K562 (cell line): ENCODE measurements around the gene POU1F1. TPM values are rescaled to one million over a fixed set of nuclear protein-coding genes. Genes with fewer than 3 reads are reported as not detected.

Experiments
- ATAC-seq: fragments of 200-7000 bp; cut with Tn5 transposase; 3 replicates; pipeline ENCODE4 v1.9.1; 2020; ENCODE audit warnings: moderate library complexity
- BruUV-seq: library from RNA; stranded (reverse); fragments of 400-500 nt; replicated peaks from 2 replicates; lab custom pipeline; 2021; lab: Mats Ljungman, UMichigan
- CTCF ChIA-PET: fragments of 300-600 bp; formaldehyde crosslinking; extraction: SDS; loops from one replicate; lab custom pipeline; 2021; ENCODE audit warnings: low intra/inter-chr PET ratio; lab: Yijun Ruan, JAX
- POLR2A ChIA-PET: fragments of 300-600, 350-650 bp; sonication (Branson Sonifier 250); formaldehyde crosslinking; extraction: SDS; loops from one replicate; lab custom pipeline; 2021; ENCODE audit warnings: antibody characterized with exemption, inconsistent platforms; lab: Yijun Ruan, JAX
- DNase-seq, 4 experiments: peaks; one replicate each; pipeline versions ENCODE4 v3.0.0 to v3.0.0-alpha.2; 2011 to 2018; ENCODE audit warnings: low spot score in 3 of 4, mixed read lengths in 3 of 4; ENCODE audit errors: extremely low read depth in 1 of 4
- FAIRE-seq: peaks from 2 replicates; lab custom pipeline; 2011; peaks lifted over from hg19 to GRCh38; lab: Jason Lieb, UNC
- H2AFZ ChIP-seq: 2 replicates; pipeline ENCODE4 v1.6.0; 2011; ENCODE audit warnings: low read depth, low read length, control low read depth, inconsistent platforms
- H3K27ac ChIP-seq: fragments of 200-600 bp; 3 replicates; pipeline ENCODE4 v1.8.0; 2011; ENCODE audit warnings: low read depth, mild to moderate bottlenecking, control low read depth, inconsistent platforms, low read length, moderate library complexity, mixed read lengths; ENCODE audit errors: extremely low read depth
- H3K27me3 ChIP-seq, 2 experiments: fragments of 300-600 bp in 1 of 2; 2 replicates in 1 of 2; 3 replicates in 1 of 2; pipeline versions ENCODE4 v1.6.0 to v1.8.0; 2011; ENCODE audit warnings: inconsistent platforms in 2 of 2, low read length in 2 of 2, mild to moderate bottlenecking in 1 of 2, mixed read lengths in 1 of 2, moderate library complexity in 1 of 2; ENCODE audit not compliant: control insufficient read depth in 2 of 2, insufficient read depth in 2 of 2
- H3K36me3 ChIP-seq: fragments of 300-600 bp; 3 replicates; pipeline ENCODE4 v1.8.0; 2011; ENCODE audit warnings: mild to moderate bottlenecking, low read length, inconsistent platforms; ENCODE audit not compliant: control insufficient read depth, insufficient read depth
- H3K4me1 ChIP-seq, 2 experiments: fragments of 200-600 bp in 1 of 2; replicated peaks in 1 of 2; 2 replicates in 1 of 2; 3 replicates in 1 of 2; pipeline versions ENCODE4 v1.5.1 to v1.8.0; 2011; ENCODE audit warnings: inconsistent platforms in 2 of 2, low read length in 2 of 2, mild to moderate bottlenecking in 1 of 2, mixed read lengths in 1 of 2, moderate library complexity in 1 of 2; ENCODE audit not compliant: control insufficient read depth in 2 of 2, insufficient read depth in 2 of 2
- H3K4me2 ChIP-seq: 2 replicates; pipeline ENCODE4 v1.6.1; 2011; ENCODE audit warnings: low read length, control low read depth, inconsistent platforms, mixed read lengths; ENCODE audit not compliant: insufficient read depth
- H3K4me3 ChIP-seq: fragments of 200-600 bp; sonication (generic), shearing (Covaris generic); 2 replicates; pipeline ENCODE4 v1.5.1; 2016; ENCODE audit warnings: control low read depth, inconsistent platforms
- H3K79me2 ChIP-seq: fragments of 200-600 bp; 3 replicates; pipeline ENCODE4 v1.8.0; 2011; ENCODE audit warnings: low read length, inconsistent platforms; ENCODE audit not compliant: control insufficient read depth, insufficient read depth
- H3K9ac ChIP-seq, 2 experiments: 2 replicates each; pipeline versions ENCODE4 v1.6.0 to v1.6.1; 2011; ENCODE audit warnings: low read depth in 2 of 2, low read length in 2 of 2, control low read depth in 1 of 2, inconsistent platforms in 1 of 2, mild to moderate bottlenecking in 1 of 2, mixed read lengths in 1 of 2; ENCODE audit not compliant: insufficient read depth in 1 of 2
- H3K9me1 ChIP-seq: one replicate; pipeline ENCODE4 v1.6.0; 2011; ENCODE audit warnings: inconsistent platforms, mild to moderate bottlenecking, low read length, moderate library complexity; ENCODE audit not compliant: control insufficient read depth, insufficient read depth
- H3K9me3 ChIP-seq: replicated peaks from 2 replicates; pipeline ENCODE4 v1.5.1; 2011; ENCODE audit warnings: low read depth, low read length, inconsistent platforms; ENCODE audit not compliant: control insufficient read depth, insufficient read depth
- H4K20me1 ChIP-seq: replicated peaks from 2 replicates; pipeline ENCODE4 v1.6.1; 2011; ENCODE audit warnings: low read length, inconsistent platforms, mixed read lengths; ENCODE audit not compliant: control insufficient read depth, insufficient read depth
- C11orf30 ChIP-seq: fragments of 450-650 bp; IDR thresholded peaks from 2 replicates; pipeline ENCODE4 v1.6.1; 2016; ENCODE audit warnings: low read depth, mild to moderate bottlenecking
- E2F8 ChIP-seq: fragments of 450-650 bp; IDR thresholded peaks from 2 replicates; pipeline ENCODE4 v1.7.1; 2018; ENCODE audit warnings: mild to moderate bottlenecking, low read depth; ENCODE audit not compliant: partially characterized antibody
- EGR1 ChIP-seq: fragments of 450-650 bp; conservative IDR thresholded peaks from 2 replicates; pipeline ENCODE4 v1.6.1; 2017; ENCODE audit warnings: mild to moderate bottlenecking
- GATAD2B ChIP-seq: fragments of 450-650 bp; IDR thresholded peaks from 2 replicates; pipeline ENCODE4 v1.6.1; 2017; ENCODE audit warnings: mild to moderate bottlenecking, borderline replicate concordance
- HDAC3 ChIP-seq: fragments of 450-650 bp; IDR thresholded peaks from 2 replicates; pipeline ENCODE4 v1.6.1; 2018; ENCODE audit warnings: borderline replicate concordance, mild to moderate bottlenecking, moderate library complexity; ENCODE audit not compliant: partially characterized antibody
- IRF2 ChIP-seq: sonication (generic); formaldehyde crosslinking; IDR thresholded peaks from 2 replicates; pipeline ENCODE4 v1.8.1; 2022; ENCODE audit warnings: mild to moderate bottlenecking, missing genetic modification reagents
- NUFIP1 ChIP-seq: fragments of 450-650 bp; IDR thresholded peaks from 2 replicates; pipeline ENCODE4 v1.6.1; 2018; ENCODE audit not compliant: partially characterized antibody
- PHB2 ChIP-seq: fragments of 450-650 bp; IDR thresholded peaks from 2 replicates; pipeline ENCODE4 v1.6.1; 2017; ENCODE audit warnings: low read depth
- PHF20 ChIP-seq: fragments of 450-650 bp; IDR thresholded peaks from 2 replicates; pipeline ENCODE4 v1.6.1; 2018; ENCODE audit not compliant: partially characterized antibody
- SUPT5H ChIP-seq: fragments of 450-650 bp; IDR thresholded peaks from 2 replicates; pipeline ENCODE4 v1.6.1; 2016
- TFE3 ChIP-seq: fragments of 450-650 bp; formaldehyde crosslinking; IDR thresholded peaks from 2 replicates; pipeline ENCODE4 v1.4.0; 2020; ENCODE audit warnings: mild to moderate bottlenecking, mixed read lengths
- ZNF12 ChIP-seq: sonication (generic); formaldehyde crosslinking; IDR thresholded peaks from 2 replicates; pipeline ENCODE4 v1.4.0; 2020; ENCODE audit warnings: mild to moderate bottlenecking, missing genetic modification reagents
- ZNF224 ChIP-seq: sonication (generic); formaldehyde crosslinking; IDR thresholded peaks from 2 replicates; pipeline ENCODE4 v1.8.0; 2022; ENCODE audit warnings: mild to moderate bottlenecking, missing genetic modification reagents
- ZNF316 ChIP-seq: fragments of 450-650 bp; IDR thresholded peaks from 2 replicates; pipeline ENCODE4 v1.6.1; 2016
- WGBS: fragments of 100-300 bp; shearing (Covaris generic); methylation state at CpG from one replicate; pipeline ENCODE4 v1.1.6; 2016; ENCODE audit warnings: low coverage, mixed read lengths; ENCODE audit not compliant: insufficient coverage; ENCODE audit errors: missing lambda C conversion rate; 5-methylcytosine and 5-hydroxymethylcytosine counted together
- in situ Hi-C: fragments of 300-500 bp; cut with MboI; formaldehyde crosslinking; loops from 4 replicates; pipeline ENCODE4 v1.15.0; 2018; ENCODE audit warnings: inconsistent platforms, mixed read lengths
- intact Hi-C: fragments of 100-400 bp; cut with micrococcal nuclease; formaldehyde crosslinking; loops from 2 replicates; pipeline ENCODE4 v1.14.2; 2022
- polyA plus RNA-seq, 8 experiments: library from polyadenylated mRNA; depleted of rRNA in 4 of 8; stranded (reverse) in 5 of 8; unstranded in 3 of 8; fragments of >200 nt; fragmentation: Nextera tagmentation in 2 of 8; fragmentation: Illumina TruSeq in 1 of 8; extraction: Ambion mirVana in 2 of 8; extraction: Trizol in 1 of 8; gene quantifications; 2 replicates each; pipeline versions ENCODE4 v1.2.1 to v1.2.3, GENCODE V29; 2011 to 2014; ENCODE audit warnings: inconsistent platforms in 1 of 8, missing spikeins in 1 of 8
- total RNA-seq, 7 experiments: library from RNA; depleted of rRNA in 6 of 7; stranded (reverse); fragments of >200 nt in 6 of 7; fragmentation: Illumina TruSeq in 2 of 7; extraction: Trizol in 2 of 7; gene quantifications; 2 replicates each; pipeline versions ENCODE4 v1.2.1 to v1.2.3, GENCODE V29; 2011 to 2021; ENCODE audit warnings: low replicate concordance in 1 of 7
- TF ChIP-seq, protein P1 (sequence below): fragments of 450-650 bp; formaldehyde crosslinking; IDR thresholded peaks from 2 replicates; pipeline ENCODE4 v1.4.0; 2020; ENCODE audit warnings: mild to moderate bottlenecking, moderate library complexity

The POU1F1 gene
- total and polyA plus RNA-seq, 9 of the 15 experiments (the other 6 are each of a cell fraction or from before 2014, with no cell fraction given): not detected

DNA sequence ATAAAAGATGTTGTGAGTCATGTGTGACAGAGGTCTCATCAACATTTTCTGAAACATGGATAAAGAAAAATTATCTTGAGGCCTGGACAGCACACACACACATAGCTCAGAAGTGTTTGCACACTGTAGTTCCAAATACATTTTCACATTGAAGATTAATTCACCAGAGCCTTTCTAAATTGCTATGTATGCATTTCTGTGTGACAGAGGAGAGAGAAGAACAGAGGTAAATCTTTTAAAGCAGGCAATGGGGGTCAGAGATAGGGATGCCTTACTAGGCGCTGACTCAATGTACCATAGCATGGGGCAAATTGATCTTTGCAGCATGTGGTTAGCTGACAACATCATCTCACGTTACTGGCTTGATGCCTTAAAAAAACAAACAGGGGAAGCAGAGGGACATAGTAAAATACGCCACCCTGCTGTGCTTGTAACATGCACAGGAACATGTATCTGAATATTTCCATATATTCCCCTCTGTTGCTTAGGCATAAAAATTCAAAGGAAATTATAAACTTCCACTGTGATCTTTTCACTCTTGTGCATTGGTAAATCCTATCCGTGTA is 7.7 kb downstream of the POU1F1 start:
- H3K4me1 ChIP-seq: no peaks in the 10 kb centered on the region
- no peak overlapping the region for H3K4me2 ChIP-seq
- H3K9ac ChIP-seq: no peak overlapping the region
- H3K9me3 ChIP-seq: no peaks in the 10 kb centered on the region
- no peaks in the 10 kb centered on the region for H3K79me2 ChIP-seq
- ATAC-seq: peak; percentile 46
- no peak overlapping the region for H3K27ac ChIP-seq
- intact Hi-C loops (no loop called here), in situ Hi-C loops (no loop called here)
- TF ChIP-seq SUPT5H (no peak), TFE3 (CRISPR knock-in tag) (no peak), HDAC3 (no peak), PHF20 (no peak), EGR1 (no peak), IRF2 (CRISPR knock-in tag) (no peak), GATAD2B (no peak), ZNF224 (CRISPR knock-in tag) (no peak), ZNF316 (peak; percentile 48), PHB2 (no peak), E2F8 (no peak), NUFIP1 (no peak), C11orf30 (0 out of 2 replicates have a peak, but pooled peaks have one; percentile 6), ZNF12 (no peak)
- TF ChIP-seq, protein P1, sequence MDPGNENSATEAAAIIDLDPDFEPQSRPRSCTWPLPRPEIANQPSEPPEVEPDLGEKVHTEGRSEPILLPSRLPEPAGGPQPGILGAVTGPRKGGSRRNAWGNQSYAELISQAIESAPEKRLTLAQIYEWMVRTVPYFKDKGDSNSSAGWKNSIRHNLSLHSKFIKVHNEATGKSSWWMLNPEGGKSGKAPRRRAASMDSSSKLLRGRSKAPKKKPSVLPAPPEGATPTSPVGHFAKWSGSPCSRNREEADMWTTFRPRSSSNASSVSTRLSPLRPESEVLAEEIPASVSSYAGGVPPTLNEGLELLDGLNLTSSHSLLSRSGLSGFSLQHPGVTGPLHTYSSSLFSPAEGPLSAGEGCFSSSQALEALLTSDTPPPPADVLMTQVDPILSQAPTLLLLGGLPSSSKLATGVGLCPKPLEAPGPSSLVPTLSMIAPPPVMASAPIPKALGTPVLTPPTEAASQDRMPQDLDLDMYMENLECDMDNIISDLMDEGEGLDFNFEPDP: no peak
- FAIRE-seq: no peak
- no peak overlapping the region for H3K4me3 ChIP-seq
- ChIA-PET POLR2A (no interaction called here), CTCF (no interaction called here)
- H2AFZ ChIP-seq: no peak overlapping the region
- H3K9me1 ChIP-seq: no peaks in the 10 kb centered on the region
- no TSS peak for BruUV-seq
- 15% methylated on average over 4 of the region's 4 CpGs for WGBS
- H3K36me3 ChIP-seq: no peaks in the 10 kb centered on the region
- H3K27me3 ChIP-seq: no peaks in the 10 kb centered on the region
- no peak for DNase-seq
- no peaks in the 10 kb centered on the region for H4K20me1 ChIP-seq
